K562 (cell line): ENCODE measurements around the gene GJB2.

Experiments used
- ATF3 ChIP-seq, 2 experiments: fragments of 450-650 bp in 1 of 2; sonication (generic) in 1 of 2; formaldehyde crosslinking in 1 of 2; IDR thresholded peaks in 1 of 2; conservative IDR thresholded peaks in 1 of 2; 2 replicates each; pipeline versions ENCODE4 v1.6.1 to v1.8.1; 2016 to 2023; ENCODE audit warnings: mild to moderate bottlenecking in 2 of 2, moderate library complexity in 2 of 2, inconsistent platforms in 1 of 2, missing genetic modification reagents in 1 of 2
- BRD4 ChIP-seq: fragments of 200-600 bp; sonication (generic); IDR thresholded peaks from 2 replicates; pipeline ENCODE4 v1.6.1; 2017; ENCODE audit warnings: inconsistent platforms
- MAFG ChIP-seq: fragments of 450-650 bp; conservative IDR thresholded peaks from 2 replicates; pipeline ENCODE4 v1.6.1; 2016; ENCODE audit warnings: missing genetic modification characterization, missing compliant biosample characterization
- NR3C1 ChIP-seq: sonication (generic); formaldehyde crosslinking; IDR thresholded peaks from 2 replicates; pipeline ENCODE4 v1.8.1; 2022; ENCODE audit warnings: missing genetic modification reagents
- POLR2G ChIP-seq: fragments of 200-400 bp; formaldehyde crosslinking; IDR thresholded peaks from 2 replicates; pipeline ENCODE4 v1.6.1; 2017; ENCODE audit warnings: low read depth, mild to moderate bottlenecking, antibody characterized with exemption, low read length, moderate library complexity
- ZNF146 ChIP-seq: IDR thresholded peaks from one replicate; pipeline ENCODE4 v1.6.1; 2018; ENCODE audit warnings: missing compliant biosample characterization; ENCODE audit not compliant: unreplicated experiment
- ZNF232 ChIP-seq: sonication (generic); formaldehyde crosslinking; IDR thresholded peaks from 2 replicates; pipeline ENCODE4 v1.8.0; 2022; ENCODE audit warnings: mild to moderate bottlenecking, missing genetic modification reagents
- ZNF511 ChIP-seq: sonication (generic); formaldehyde crosslinking; IDR thresholded peaks from 2 replicates; pipeline ENCODE4 v1.8.0; 2022; ENCODE audit warnings: mild to moderate bottlenecking, missing genetic modification reagents
- TF ChIP-seq, protein P1 (sequence below): fragments of 250-450 bp; sonication (Bioruptor Pico); IDR thresholded peaks from 2 replicates; pipeline ENCODE4 v1.8.0; 2021; ENCODE audit warnings: moderate library complexity, mild to moderate bottlenecking, inconsistent platforms
- TF ChIP-seq, protein P2 (sequence below), 2 experiments: fragments of 450-650 bp; formaldehyde crosslinking in 1 of 2; IDR thresholded peaks; 2 replicates each; pipeline versions ENCODE4 v1.4.0 to v1.6.1; 2014 to 2020; ENCODE audit warnings: mild to moderate bottlenecking in 2 of 2, borderline replicate concordance in 1 of 2, low read depth in 1 of 2
- TF ChIP-seq, protein P3 (sequence below): fragments of 250-450 bp; sonication (Bioruptor Pico); IDR thresholded peaks from 2 replicates; pipeline ENCODE4 v1.4.0; 2020; ENCODE audit warnings: mild to moderate bottlenecking, moderate library complexity, borderline replicate concordance

- TF ChIP-seq MAFG (tag) (no peak), ZNF146 (CRISPR knock-in tag) (no peak), POLR2G (no peak), ZNF232 (CRISPR knock-in tag) (no peak), BRD4 (no peak), NR3C1 (CRISPR knock-in tag) (no peak), ATF3 (IDR thresholded peaks at IDR 0.05) (no peak), ATF3 (CRISPR knock-in tag; conservative IDR thresholded peaks at IDR 0.05) (no peak), ZNF511 (no peak)
- TF ChIP-seq, protein P1, sequence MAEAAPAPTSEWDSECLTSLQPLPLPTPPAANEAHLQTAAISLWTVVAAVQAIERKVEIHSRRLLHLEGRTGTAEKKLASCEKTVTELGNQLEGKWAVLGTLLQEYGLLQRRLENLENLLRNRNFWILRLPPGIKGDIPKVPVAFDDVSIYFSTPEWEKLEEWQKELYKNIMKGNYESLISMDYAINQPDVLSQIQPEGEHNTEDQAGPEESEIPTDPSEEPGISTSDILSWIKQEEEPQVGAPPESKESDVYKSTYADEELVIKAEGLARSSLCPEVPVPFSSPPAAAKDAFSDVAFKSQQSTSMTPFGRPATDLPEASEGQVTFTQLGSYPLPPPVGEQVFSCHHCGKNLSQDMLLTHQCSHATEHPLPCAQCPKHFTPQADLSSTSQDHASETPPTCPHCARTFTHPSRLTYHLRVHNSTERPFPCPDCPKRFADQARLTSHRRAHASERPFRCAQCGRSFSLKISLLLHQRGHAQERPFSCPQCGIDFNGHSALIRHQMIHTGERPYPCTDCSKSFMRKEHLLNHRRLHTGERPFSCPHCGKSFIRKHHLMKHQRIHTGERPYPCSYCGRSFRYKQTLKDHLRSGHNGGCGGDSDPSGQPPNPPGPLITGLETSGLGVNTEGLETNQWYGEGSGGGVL (CRISPR knock-in tag): no peak
- TF ChIP-seq, protein P2, sequence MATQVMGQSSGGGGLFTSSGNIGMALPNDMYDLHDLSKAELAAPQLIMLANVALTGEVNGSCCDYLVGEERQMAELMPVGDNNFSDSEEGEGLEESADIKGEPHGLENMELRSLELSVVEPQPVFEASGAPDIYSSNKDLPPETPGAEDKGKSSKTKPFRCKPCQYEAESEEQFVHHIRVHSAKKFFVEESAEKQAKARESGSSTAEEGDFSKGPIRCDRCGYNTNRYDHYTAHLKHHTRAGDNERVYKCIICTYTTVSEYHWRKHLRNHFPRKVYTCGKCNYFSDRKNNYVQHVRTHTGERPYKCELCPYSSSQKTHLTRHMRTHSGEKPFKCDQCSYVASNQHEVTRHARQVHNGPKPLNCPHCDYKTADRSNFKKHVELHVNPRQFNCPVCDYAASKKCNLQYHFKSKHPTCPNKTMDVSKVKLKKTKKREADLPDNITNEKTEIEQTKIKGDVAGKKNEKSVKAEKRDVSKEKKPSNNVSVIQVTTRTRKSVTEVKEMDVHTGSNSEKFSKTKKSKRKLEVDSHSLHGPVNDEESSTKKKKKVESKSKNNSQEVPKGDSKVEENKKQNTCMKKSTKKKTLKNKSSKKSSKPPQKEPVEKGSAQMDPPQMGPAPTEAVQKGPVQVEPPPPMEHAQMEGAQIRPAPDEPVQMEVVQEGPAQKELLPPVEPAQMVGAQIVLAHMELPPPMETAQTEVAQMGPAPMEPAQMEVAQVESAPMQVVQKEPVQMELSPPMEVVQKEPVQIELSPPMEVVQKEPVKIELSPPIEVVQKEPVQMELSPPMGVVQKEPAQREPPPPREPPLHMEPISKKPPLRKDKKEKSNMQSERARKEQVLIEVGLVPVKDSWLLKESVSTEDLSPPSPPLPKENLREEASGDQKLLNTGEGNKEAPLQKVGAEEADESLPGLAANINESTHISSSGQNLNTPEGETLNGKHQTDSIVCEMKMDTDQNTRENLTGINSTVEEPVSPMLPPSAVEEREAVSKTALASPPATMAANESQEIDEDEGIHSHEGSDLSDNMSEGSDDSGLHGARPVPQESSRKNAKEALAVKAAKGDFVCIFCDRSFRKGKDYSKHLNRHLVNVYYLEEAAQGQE (IDR thresholded peaks at IDR 0.05; ENCODE audit: borderline replicate concordance): no peak
- TF ChIP-seq, protein P2 (CRISPR knock-in tag; IDR thresholded peaks at IDR 0.05; ENCODE audit: low read depth): no peak
- TF ChIP-seq, protein P3, sequence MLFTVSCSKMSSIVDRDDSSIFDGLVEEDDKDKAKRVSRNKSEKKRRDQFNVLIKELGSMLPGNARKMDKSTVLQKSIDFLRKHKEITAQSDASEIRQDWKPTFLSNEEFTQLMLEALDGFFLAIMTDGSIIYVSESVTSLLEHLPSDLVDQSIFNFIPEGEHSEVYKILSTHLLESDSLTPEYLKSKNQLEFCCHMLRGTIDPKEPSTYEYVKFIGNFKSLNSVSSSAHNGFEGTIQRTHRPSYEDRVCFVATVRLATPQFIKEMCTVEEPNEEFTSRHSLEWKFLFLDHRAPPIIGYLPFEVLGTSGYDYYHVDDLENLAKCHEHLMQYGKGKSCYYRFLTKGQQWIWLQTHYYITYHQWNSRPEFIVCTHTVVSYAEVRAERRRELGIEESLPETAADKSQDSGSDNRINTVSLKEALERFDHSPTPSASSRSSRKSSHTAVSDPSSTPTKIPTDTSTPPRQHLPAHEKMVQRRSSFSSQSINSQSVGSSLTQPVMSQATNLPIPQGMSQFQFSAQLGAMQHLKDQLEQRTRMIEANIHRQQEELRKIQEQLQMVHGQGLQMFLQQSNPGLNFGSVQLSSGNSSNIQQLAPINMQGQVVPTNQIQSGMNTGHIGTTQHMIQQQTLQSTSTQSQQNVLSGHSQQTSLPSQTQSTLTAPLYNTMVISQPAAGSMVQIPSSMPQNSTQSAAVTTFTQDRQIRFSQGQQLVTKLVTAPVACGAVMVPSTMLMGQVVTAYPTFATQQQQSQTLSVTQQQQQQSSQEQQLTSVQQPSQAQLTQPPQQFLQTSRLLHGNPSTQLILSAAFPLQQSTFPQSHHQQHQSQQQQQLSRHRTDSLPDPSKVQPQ: no peak
Measured at GRCh38 chr13:20192836-20193161, at the start of gene GJB2.
